Body of pancreas (tissue), 4 donors: Measurements from ENCODE around the gene OTULINL.

Source experiments
- CTCF ChIP-seq, 7 experiments: fragments of 450-650 bp in 4 of 7; fragments of 200-600 bp in 3 of 7; sonication (generic) in 3 of 7; IDR thresholded peaks; one replicate each; pipeline ENCODE4 v1.5.1; 2016 to 2019; ENCODE audit warnings: antibody characterized with exemption in 7 of 7
- POLR2A ChIP-seq, 3 donors: fragments of 450-650 bp; IDR thresholded peaks; one replicate each; pipeline ENCODE4 v1.6.1; 2016; ENCODE audit warnings: antibody characterized with exemption in 3 of 3, mild to moderate bottlenecking in 2 of 3

DNA sequence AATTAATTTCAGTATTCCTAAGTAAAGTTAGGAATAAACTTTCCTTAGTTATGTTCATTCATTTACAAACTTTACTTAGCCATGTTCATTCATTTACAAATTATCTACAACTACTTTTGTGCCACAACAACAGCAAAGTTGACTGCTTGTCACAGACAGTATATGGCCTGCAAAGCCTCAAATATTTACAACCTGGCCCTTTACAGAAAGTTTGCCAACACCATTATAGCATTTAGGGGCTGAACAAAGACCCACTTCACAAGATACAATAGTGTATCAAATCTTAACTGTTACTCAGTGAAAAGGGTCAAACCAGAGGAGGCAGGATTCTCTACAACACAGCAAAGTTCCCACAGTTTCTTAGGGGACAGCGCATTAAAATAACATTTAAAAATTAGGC, 9.7 kb upstream of the OTULINL start:
- TF ChIP-seq CTCF (IDR thresholded peaks at IDR 0.05): no peak
- TF ChIP-seq POLR2A (IDR thresholded peaks at IDR 0.05): no peak
